ENCODE results near the gene TRMT11.

- no peak for TF ChIP-seq CTCF (IDR thresholded peaks at IDR 0.05)
- TF ChIP-seq POLR2A (IDR thresholded peaks at IDR 0.05): no peak
Measured at GRCh38 chr6:125943528-125944433, 42.6 kb upstream of the TRMT11 start.
